C4-2B (cell line): ENCODE data around the gene RTTN.

ENCODE experiments used
- CTCF ChIP-seq: fragments of 450-650 bp; conservative IDR thresholded peaks from 2 replicates; pipeline ENCODE4 v1.5.1; 2017; ENCODE audit warnings: mild to moderate bottlenecking
- ZFX ChIP-seq: fragments of 450-650 bp; IDR thresholded peaks from 2 replicates; pipeline ENCODE4 v1.6.1; 2017

- no peak for TF ChIP-seq CTCF
- no peak for TF ChIP-seq ZFX
Observed at GRCh38 chr18:70132999-70133398, 72.5 kb downstream of the RTTN start.
